ENCODE measurements around the gene METRN. TPM values are rescaled to one million over a fixed set of nuclear protein-coding genes. Genes with fewer than 3 reads are reported as not detected.
A peak's percentile ranks its signal among the peaks of the same experiment; 100 is the strongest.
"Not testable (repeated sequence)": the region's sequence is repeated elsewhere in the genome, so short reads cannot be mapped to it uniquely, and the experiment has no call there.

The METRN gene
- total RNA-seq, 2 donors from 2014 or later, result 11.1 to 11.7 TPM

GRCh38 chr16:691242-691641 is 23.7 kb upstream of the METRN start:
- H3K27ac Mint-ChIP-seq, result peak overlapping the region; percentile 75
- H3K9me3 Mint-ChIP-seq; H3K36me3 Mint-ChIP-seq (ENCODE audit: insufficient read depth in 2 of 2); H3K27me3 Mint-ChIP-seq (ENCODE audit: low read depth); DNase-seq; ATAC-seq (replicated peaks in 1 of 2): not testable (repeated sequence)
- H3K4me3 Mint-ChIP-seq, result peak overlapping the region; percentile 38 to 93
- peaks cover 25% of the 10 kb centered on the region for H3K4me1 Mint-ChIP-seq (ENCODE audit: low read depth)

- Mint-ChIP-seq H3K36me3 (ENCODE audit: insufficient read depth in 2 of 2) (peaks cover 1% of the 10 kb centered on the region in 2 donors), H3K9me3 (no peaks in the 10 kb centered on the region), H3K27ac (no peak overlapping the region), H3K4me3 (peak overlapping the region in 1 of 2 donors; percentile 4), H3K4me1 (ENCODE audit: low read depth) (peaks cover 22% of the 10 kb centered on the region), H3K27me3 (ENCODE audit: low read depth) (no peaks in the 10 kb centered on the region)
- ATAC-seq (replicated peaks in 1 of 2) (no peak), DNase-seq (no peak)
Observed at GRCh38 chr16:692356-693108, 22.4 kb upstream of the METRN start.

- Mint-ChIP-seq H3K9me3 (no peaks in the 10 kb centered on the region), H3K27me3 (ENCODE audit: low read depth) (no peaks in the 10 kb centered on the region), H3K4me3 (peak overlapping the region; percentile 59 to 71), H3K4me1 (ENCODE audit: low read depth) (peaks cover 18% of the 10 kb centered on the region), H3K36me3 (ENCODE audit: insufficient read depth in 2 of 2) (peaks cover 1% of the 10 kb centered on the region in 2 donors), H3K27ac (no peak overlapping the region)
- DNase-seq (no peak), ATAC-seq (replicated peaks in 1 of 2) (no peak)
Observed at GRCh38 chr16:693364-693763, 21.6 kb upstream of the METRN start.

- peaks cover 1% of the 10 kb centered on the region in 2 donors for H3K36me3 Mint-ChIP-seq (ENCODE audit: insufficient read depth in 2 of 2)
- peaks cover 14% of the 10 kb centered on the region for H3K4me1 Mint-ChIP-seq (ENCODE audit: low read depth)
- ATAC-seq (replicated peaks in 1 of 2) (no peak), DNase-seq (no peak)
- peak overlapping the region; percentile 59 to 71 for H3K4me3 Mint-ChIP-seq
- H3K27me3 Mint-ChIP-seq (ENCODE audit: low read depth), result no peaks in the 10 kb centered on the region
- no peak overlapping the region for H3K27ac Mint-ChIP-seq
- no peaks in the 10 kb centered on the region for H3K9me3 Mint-ChIP-seq
Observed at GRCh38 chr16:693766-694165, 21.2 kb upstream of the METRN start.

- Mint-ChIP-seq H3K27me3 (ENCODE audit: low read depth) (no peaks in the 10 kb centered on the region), H3K36me3 (ENCODE audit: insufficient read depth in 2 of 2) (peaks cover 1% of the 10 kb centered on the region in 2 donors), H3K4me3 (peak overlapping the region; percentile 78 to 88), H3K4me1 (ENCODE audit: low read depth) (peaks cover 9% of the 10 kb centered on the region), H3K9me3 (no peaks in the 10 kb centered on the region), H3K27ac (no peak overlapping the region)
- ATAC-seq (replicated peaks in 1 of 2) (no peak), DNase-seq (no peak)
Observed at GRCh38 chr16:694187-694862, 20.6 kb upstream of the METRN start.

- ATAC-seq (replicated peaks in 1 of 2), result peak in 1 of 2 donors; percentile 2
- Mint-ChIP-seq H3K27me3 (ENCODE audit: low read depth) (no peaks in the 10 kb centered on the region), H3K4me3 (peak overlapping the region; percentile 78 to 88), H3K27ac (no peak overlapping the region), H3K36me3 (ENCODE audit: insufficient read depth in 2 of 2) (peaks cover 1% of the 10 kb centered on the region in 2 donors), H3K4me1 (ENCODE audit: low read depth) (peaks cover 6% of the 10 kb centered on the region), H3K9me3 (no peaks in the 10 kb centered on the region)
- no peak for DNase-seq
Observed at GRCh38 chr16:694863-695354, 20.0 kb upstream of the METRN start.

- Mint-ChIP-seq H3K27me3 (ENCODE audit: low read depth) (no peaks in the 10 kb centered on the region), H3K4me1 (ENCODE audit: low read depth) (peaks cover 6% of the 10 kb centered on the region), H3K4me3 (peak overlapping the region; percentile 88 to 90), H3K36me3 (ENCODE audit: insufficient read depth in 2 of 2) (no peaks in the 10 kb centered on the region), H3K27ac (no peak overlapping the region), H3K9me3 (no peaks in the 10 kb centered on the region)
- DNase-seq (peak; percentile 80 to 82), ATAC-seq (replicated peaks in 1 of 2) (peak; percentile 86 to 88)
Observed at GRCh38 chr16:695355-696089, 19.4 kb upstream of the METRN start.

- H3K36me3 Mint-ChIP-seq (ENCODE audit: insufficient read depth in 2 of 2), result no peaks in the 10 kb centered on the region
- H3K9me3 Mint-ChIP-seq, result no peaks in the 10 kb centered on the region
- H3K27me3 Mint-ChIP-seq (ENCODE audit: low read depth), result peaks cover 23% of the 10 kb centered on the region
- DNase-seq (no peak), ATAC-seq (replicated peaks in 1 of 2) (no peak)
- H3K27ac Mint-ChIP-seq, result no peak overlapping the region
- H3K4me3 Mint-ChIP-seq, result no peak overlapping the region
- peaks cover 6% of the 10 kb centered on the region for H3K4me1 Mint-ChIP-seq (ENCODE audit: low read depth)
Observed at GRCh38 chr16:698911-699671, 15.8 kb upstream of the METRN start.

- Mint-ChIP-seq H3K4me1 (ENCODE audit: low read depth) (no peaks in the 10 kb centered on the region), H3K9me3 (no peaks in the 10 kb centered on the region), H3K4me3 (no peak overlapping the region), H3K36me3 (ENCODE audit: insufficient read depth in 2 of 2) (no peaks in the 10 kb centered on the region), H3K27me3 (ENCODE audit: low read depth) (peaks cover 28% of the 10 kb centered on the region), H3K27ac (no peak overlapping the region)
- ATAC-seq (replicated peaks in 1 of 2) (peak; percentile 51 to 64), DNase-seq (peak; percentile 54 to 63)
Observed at GRCh38 chr16:700684-701584, 14.0 kb upstream of the METRN start.

GRCh38 chr16:702341-702740 is 12.6 kb upstream of the METRN start:
- Mint-ChIP-seq H3K4me1 (ENCODE audit: low read depth) (no peaks in the 10 kb centered on the region), H3K36me3 (ENCODE audit: insufficient read depth in 2 of 2) (no peaks in the 10 kb centered on the region), H3K4me3 (no peak overlapping the region), H3K27ac (no peak overlapping the region), H3K9me3 (no peaks in the 10 kb centered on the region), H3K27me3 (ENCODE audit: low read depth) (peaks cover 40% of the 10 kb centered on the region)
- DNase-seq (no peak), ATAC-seq (replicated peaks in 1 of 2) (no peak)

- H3K27ac Mint-ChIP-seq, result no peak overlapping the region
- no peaks in the 10 kb centered on the region for H3K4me1 Mint-ChIP-seq (ENCODE audit: low read depth)
- H3K36me3 Mint-ChIP-seq (ENCODE audit: insufficient read depth in 2 of 2), result no peaks in the 10 kb centered on the region
- ATAC-seq (replicated peaks in 1 of 2), result no peak
- no peaks in the 10 kb centered on the region for H3K9me3 Mint-ChIP-seq
- H3K4me3 Mint-ChIP-seq, result no peak overlapping the region
- peaks cover 51% of the 10 kb centered on the region for H3K27me3 Mint-ChIP-seq (ENCODE audit: low read depth)
- no peak for DNase-seq
Observed at GRCh38 chr16:703406-703805, 11.5 kb upstream of the METRN start.

- Mint-ChIP-seq H3K9me3 (no peaks in the 10 kb centered on the region), H3K27me3 (ENCODE audit: low read depth) (peaks cover 53% of the 10 kb centered on the region), H3K4me1 (ENCODE audit: low read depth) (no peaks in the 10 kb centered on the region), H3K36me3 (ENCODE audit: insufficient read depth in 2 of 2) (no peaks in the 10 kb centered on the region), H3K27ac (no peak overlapping the region), H3K4me3 (no peak overlapping the region)
- no peak for ATAC-seq (replicated peaks in 1 of 2)
- no peak for DNase-seq
Observed at GRCh38 chr16:704047-704446, 10.9 kb upstream of the METRN start.
